Tibial artery (tissue), 4 donors: ENCODE data around the gene CACNA1C.

Experiments used
- DNase-seq, 2 donors: peaks; one replicate each; pipeline ENCODE4 v3.0.0-alpha.2; 2019
- H3K27ac ChIP-seq, 2 donors: fragments of 200-600 bp; sonication (generic) in 1 of 2; 1 replicate in 1 of 2; 2 replicates in 1 of 2; pipeline ENCODE4 v1.5.1; 2018 to 2019; ENCODE audit warnings: mild to moderate bottlenecking in 1 of 2
- H3K27me3 ChIP-seq, 2 donors: fragments of 200-600 bp; sonication (generic) in 1 of 2; one replicate each; pipeline versions ENCODE4 v1.5.1 to v1.6.0; 2016 to 2019
- H3K36me3 ChIP-seq, 3 donors: fragments of 200-600 bp; sonication (generic) in 2 of 3; one replicate each; pipeline ENCODE4 v1.5.1; 2016 to 2019; ENCODE audit warnings: mild to moderate bottlenecking in 2 of 3
- H3K4me1 ChIP-seq, 4 donors: fragments of 200-600 bp; sonication (generic) in 2 of 4; 1 replicate in 3 of 4; 2 replicates in 1 of 4; pipeline ENCODE4 v1.5.1; 2016 to 2019
- H3K4me3 ChIP-seq, 2 donors: fragments of 200-600 bp; sonication (generic) in 1 of 2; 1 replicate in 1 of 2; 2 replicates in 1 of 2; pipeline ENCODE4 v1.5.1; 2018 to 2019; ENCODE audit warnings: mild to moderate bottlenecking in 2 of 2
- H3K9me3 ChIP-seq, 3 donors: fragments of 200-600 bp; sonication (generic) in 1 of 3; one replicate each; pipeline ENCODE4 v1.5.1; 2016 to 2019
- intact Hi-C: fragments of 100-400 bp; cut with DNase I; formaldehyde crosslinking; loops from one replicate; pipeline ENCODE4 v1.15.0; 2023; ENCODE audit warnings: low total_unique reads
- TF ChIP-seq, protein P1 (sequence below), 2 experiments: fragments of 200-600 bp in 1 of 2; fragments of 450-650 bp in 1 of 2; IDR thresholded peaks; one replicate each; pipeline ENCODE4 v1.5.1; 2017 to 2019; ENCODE audit warnings: antibody characterized with exemption in 2 of 2, mild to moderate bottlenecking in 1 of 2, moderate library complexity in 1 of 2

The CACNA1C gene

DNA sequence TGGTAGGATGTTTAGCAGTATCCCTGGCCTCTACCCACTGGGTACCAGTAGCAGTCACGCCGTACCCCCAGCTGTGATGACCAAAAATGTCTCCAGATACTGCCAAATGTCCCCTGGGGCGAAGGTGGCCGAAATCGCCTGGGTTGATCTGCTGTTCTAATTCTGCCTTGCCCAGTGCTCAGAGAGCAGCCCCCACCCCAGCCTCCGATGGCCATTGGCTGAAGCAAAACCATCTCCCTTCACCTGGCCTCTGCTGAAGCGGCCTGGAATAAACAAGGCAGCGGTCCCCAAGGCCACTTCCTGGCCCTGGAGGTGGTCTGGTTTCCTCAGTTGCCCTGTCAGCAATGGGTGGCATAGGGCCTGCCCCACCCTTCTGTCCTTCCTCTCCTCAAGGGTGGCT, 298.4 kb downstream of the CACNA1C start:
- no peaks in the 10 kb centered on the region for H3K9me3 ChIP-seq
- H3K27me3 ChIP-seq: no peaks in the 10 kb centered on the region
- TF ChIP-seq, protein P1, sequence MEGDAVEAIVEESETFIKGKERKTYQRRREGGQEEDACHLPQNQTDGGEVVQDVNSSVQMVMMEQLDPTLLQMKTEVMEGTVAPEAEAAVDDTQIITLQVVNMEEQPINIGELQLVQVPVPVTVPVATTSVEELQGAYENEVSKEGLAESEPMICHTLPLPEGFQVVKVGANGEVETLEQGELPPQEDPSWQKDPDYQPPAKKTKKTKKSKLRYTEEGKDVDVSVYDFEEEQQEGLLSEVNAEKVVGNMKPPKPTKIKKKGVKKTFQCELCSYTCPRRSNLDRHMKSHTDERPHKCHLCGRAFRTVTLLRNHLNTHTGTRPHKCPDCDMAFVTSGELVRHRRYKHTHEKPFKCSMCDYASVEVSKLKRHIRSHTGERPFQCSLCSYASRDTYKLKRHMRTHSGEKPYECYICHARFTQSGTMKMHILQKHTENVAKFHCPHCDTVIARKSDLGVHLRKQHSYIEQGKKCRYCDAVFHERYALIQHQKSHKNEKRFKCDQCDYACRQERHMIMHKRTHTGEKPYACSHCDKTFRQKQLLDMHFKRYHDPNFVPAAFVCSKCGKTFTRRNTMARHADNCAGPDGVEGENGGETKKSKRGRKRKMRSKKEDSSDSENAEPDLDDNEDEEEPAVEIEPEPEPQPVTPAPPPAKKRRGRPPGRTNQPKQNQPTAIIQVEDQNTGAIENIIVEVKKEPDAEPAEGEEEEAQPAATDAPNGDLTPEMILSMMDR (IDR thresholded peaks at IDR 0.05): no peak
- H3K4me1 ChIP-seq: peaks cover 0 to 88% (median 61%) of the 10 kb centered on the region in 4 donors
- intact Hi-C loops: no loop called here
- no peak overlapping the region for H3K4me3 ChIP-seq
- peak overlapping the region in 1 of 2 donors; percentile 83 for H3K27ac ChIP-seq
- no peak for DNase-seq
- no peaks in the 10 kb centered on the region for H3K36me3 ChIP-seq

DNA sequence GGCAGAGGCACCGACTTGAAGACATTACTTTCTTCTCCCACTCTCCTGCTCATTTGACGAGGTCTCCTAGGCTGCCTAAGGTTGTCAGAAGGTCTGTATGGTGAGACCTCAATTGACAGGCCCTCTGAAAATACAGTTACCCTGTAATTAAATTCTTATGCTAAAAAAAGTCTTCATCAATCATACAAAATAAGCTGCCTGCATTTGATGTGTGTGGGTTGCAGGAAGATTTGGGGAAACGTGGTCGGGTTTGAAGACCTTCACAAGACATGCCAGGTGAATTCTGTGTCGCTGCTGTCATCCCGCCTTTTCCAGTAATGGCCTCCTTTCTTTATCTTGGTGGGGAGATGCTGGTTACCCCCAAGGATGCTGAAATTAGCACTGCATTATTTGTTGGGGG, 299.4 kb downstream of the CACNA1C start:
- DNase-seq: no peak

DNA sequence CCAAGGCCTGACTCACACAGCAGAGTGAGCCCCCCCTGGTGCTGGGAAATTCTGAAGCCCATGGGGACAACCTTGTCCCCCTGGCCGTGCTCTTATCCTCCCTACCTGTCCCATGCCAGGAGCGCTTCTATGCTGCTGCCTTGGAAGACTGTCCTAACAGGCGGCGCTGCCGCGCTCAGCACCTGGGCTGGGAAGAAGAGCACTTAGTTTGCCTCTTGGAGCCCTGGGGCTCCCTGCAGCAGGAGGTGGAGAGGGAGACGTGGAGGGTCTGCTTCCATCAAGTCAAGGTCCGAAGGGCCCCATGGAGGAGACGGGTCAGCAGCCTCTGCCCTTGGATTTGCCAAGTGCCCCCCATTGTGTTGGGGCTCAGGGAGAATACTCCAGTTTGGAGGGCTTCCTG, 300.5 kb downstream of the CACNA1C start:
- Histone ChIP-seq H3K27ac (peak overlapping the region in 1 of 2 donors; percentile 41), H3K9me3 (no peaks in the 10 kb centered on the region), H3K4me3 (no peak overlapping the region), H3K36me3 (no peaks in the 10 kb centered on the region), H3K4me1 (peaks cover 0 to 86% (median 41%) of the 10 kb centered on the region in 4 donors), H3K27me3 (no peaks in the 10 kb centered on the region)
- TF ChIP-seq, protein P1 (IDR thresholded peaks at IDR 0.05): no peak
- intact Hi-C loops: no loop called here
- no peak for DNase-seq

More for the DNA sequence above, 299.4 kb downstream of the CACNA1C start:
- Histone ChIP-seq H3K4me1 (peaks cover 0 to 87% (median 51%) of the 10 kb centered on the region in 4 donors), H3K9me3 (no peaks in the 10 kb centered on the region), H3K27ac (no peak overlapping the region), H3K4me3 (no peak overlapping the region), H3K27me3 (no peaks in the 10 kb centered on the region), H3K36me3 (no peaks in the 10 kb centered on the region)
- TF ChIP-seq, protein P1 (IDR thresholded peaks at IDR 0.05): no peak
- intact Hi-C loops: no loop called here

DNA sequence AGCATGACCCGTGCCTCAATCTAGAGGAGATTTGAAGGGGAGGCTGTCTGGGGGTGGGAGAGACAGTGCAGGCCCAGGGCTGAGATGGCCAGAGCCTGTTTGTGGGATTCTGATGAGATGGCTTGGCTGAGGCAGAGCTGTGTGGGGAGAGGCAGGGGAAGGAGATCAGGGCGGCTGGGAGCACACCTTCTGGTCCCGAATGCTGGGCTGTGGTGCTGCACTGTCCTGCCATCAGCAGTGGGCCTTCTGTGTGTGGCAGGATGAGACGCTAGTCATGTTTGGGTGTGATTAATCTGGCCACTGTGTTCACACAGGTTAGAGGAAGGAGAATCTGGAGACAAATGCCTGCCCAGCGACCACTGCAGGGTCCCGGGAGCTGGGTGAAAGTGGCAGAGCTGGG, 300.9 kb downstream of the CACNA1C start:
- TF ChIP-seq, protein P1 (IDR thresholded peaks at IDR 0.05): no peak
- Histone ChIP-seq H3K4me1 (peaks cover 0 to 86% (median 41%) of the 10 kb centered on the region in 4 donors), H3K27me3 (no peaks in the 10 kb centered on the region), H3K36me3 (no peaks in the 10 kb centered on the region), H3K9me3 (no peaks in the 10 kb centered on the region), H3K4me3 (no peak overlapping the region), H3K27ac (peak overlapping the region; percentile 15 to 41)
- no peak for DNase-seq
- intact Hi-C loops: no loop called here

DNA sequence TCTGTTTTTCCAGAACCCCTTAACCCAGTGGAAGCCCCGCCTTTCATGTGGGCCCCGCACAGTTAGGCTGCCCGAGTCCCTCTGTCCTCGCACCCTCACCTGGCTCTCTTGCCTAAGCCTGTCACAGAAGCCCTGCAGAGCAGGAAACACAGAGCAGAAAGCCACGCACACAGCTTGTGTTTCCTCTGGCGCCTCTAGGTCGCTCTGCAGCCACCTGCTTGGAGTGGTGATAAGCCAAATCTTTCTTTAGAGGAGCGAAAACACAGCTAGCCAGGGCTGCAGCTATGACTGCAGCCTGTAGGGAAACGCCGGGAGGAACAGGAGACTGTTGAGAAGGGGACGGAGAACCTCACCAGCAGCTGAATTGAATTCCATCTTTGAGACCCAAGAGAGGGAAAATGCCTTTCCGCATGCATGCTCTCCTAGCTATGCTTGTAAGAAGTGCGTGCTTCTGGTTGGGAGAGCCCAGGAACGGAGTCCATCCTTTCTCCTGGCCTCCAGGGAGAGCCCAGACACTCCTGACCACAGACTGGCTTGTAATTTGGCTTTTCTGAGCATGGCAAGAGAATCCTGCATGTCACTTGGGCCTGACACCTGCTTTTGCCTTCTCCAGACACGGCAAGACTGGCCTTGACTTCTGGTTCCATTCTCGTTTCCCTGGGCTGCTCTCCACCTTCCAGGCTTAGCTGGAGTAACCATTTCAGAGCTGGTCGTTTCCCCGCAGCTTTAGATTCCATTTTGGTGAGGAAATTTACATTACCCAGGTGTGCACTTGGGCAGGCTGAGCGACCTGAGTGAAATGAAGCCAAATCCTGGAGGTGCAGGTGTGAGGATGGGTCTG, 301.6 kb downstream of the CACNA1C start:
- no peaks in the 10 kb centered on the region for H3K36me3 ChIP-seq
- intact Hi-C loops: no loop called here
- DNase-seq: peak in 1 of 2 donors; percentile 16
- no peaks in the 10 kb centered on the region for H3K27me3 ChIP-seq
- TF ChIP-seq, protein P1 (IDR thresholded peaks at IDR 0.05): no peak
- peak overlapping the region; percentile 15 to 41 for H3K27ac ChIP-seq
- H3K4me1 ChIP-seq: peaks cover 0 to 86% (median 41%) of the 10 kb centered on the region in 4 donors
- no peak overlapping the region for H3K4me3 ChIP-seq
- H3K9me3 ChIP-seq: no peaks in the 10 kb centered on the region
